HepG2 (cell line): Measurements from ENCODE around the gene SLC28A3. TPM values are rescaled to one million over a fixed set of nuclear protein-coding genes. Genes with fewer than 3 reads are reported as not detected.

ENCODE experiments used
- CCAR2 ChIP-seq: fragments of 200-400 bp; formaldehyde crosslinking; optimal IDR thresholded peaks from 2 replicates; pipeline ENCODE3; 2018; ENCODE audit warnings: low read depth, mild to moderate bottlenecking, low read length, moderate library complexity
- GRHL1 ChIP-seq: sonication (generic); formaldehyde crosslinking; conservative IDR thresholded peaks from 2 replicates; pipeline ENCODE4 v1.8.0; 2022; ENCODE audit warnings: missing genetic modification reagents
- HNRNPH1 ChIP-seq: fragments of 200-400 bp; formaldehyde crosslinking; optimal IDR thresholded peaks from 2 replicates; pipeline ENCODE3; 2017; ENCODE audit warnings: mild to moderate bottlenecking, low read depth, low read length
- MTF2 ChIP-seq: sonication (generic); formaldehyde crosslinking; IDR thresholded peaks from 2 replicates; pipeline ENCODE4 v1.5.0; 2020; ENCODE audit warnings: missing genetic modification reagents, borderline replicate concordance
- ZNF563 ChIP-seq: sonication (generic); formaldehyde crosslinking; IDR thresholded peaks from 2 replicates; pipeline ENCODE4 v1.8.0; 2022; ENCODE audit warnings: mild to moderate bottlenecking, moderate library complexity, missing genetic modification reagents
- ZNF609 ChIP-seq: sonication (generic); formaldehyde crosslinking; IDR thresholded peaks from 2 replicates; pipeline ENCODE4 v1.4.0; 2020; ENCODE audit warnings: mild to moderate bottlenecking, missing genetic modification reagents, borderline replicate concordance
- polyA plus RNA-seq, 8 experiments: library from polyadenylated mRNA; depleted of rRNA in 3 of 8; stranded (reverse) in 7 of 8; unstranded in 1 of 8; fragments of >200 nt; fragmentation: Illumina TruSeq in 4 of 8; extraction: Trizol in 4 of 8; gene quantifications; 2 replicates each; pipeline versions ENCODE4 v1.2.1 to v1.2.3, GENCODE V29; 2011 to 2016; ENCODE audit warnings: low read depth in 4 of 8, missing spikeins in 1 of 8, mixed read lengths in 1 of 8; ENCODE audit not compliant: insufficient read depth in 1 of 8
- total RNA-seq, 5 experiments: library from RNA; depleted of rRNA; stranded (reverse); fragments of >200 nt; fragmentation: Illumina TruSeq; extraction: Trizol; gene quantifications; 2 replicates each; pipeline ENCODE4 v1.2.3, GENCODE V29; 2016; ENCODE audit warnings: low read depth in 1 of 5
- TF ChIP-seq, protein P1 (sequence below), 2 experiments: IDR thresholded peaks; 2 replicates each; pipeline ENCODE4 v1.6.1; 2011 to 2012; ENCODE audit warnings: low read length in 2 of 2, borderline replicate concordance in 1 of 2, low read depth in 1 of 2, mild to moderate bottlenecking in 1 of 2, moderate library complexity in 1 of 2

SLC28A3 gene
- total and polyA plus RNA-seq, 2 of the 13 experiments (the other 11 are each of a cell fraction or from before 2014, with no cell fraction given) = not detected

DNA sequence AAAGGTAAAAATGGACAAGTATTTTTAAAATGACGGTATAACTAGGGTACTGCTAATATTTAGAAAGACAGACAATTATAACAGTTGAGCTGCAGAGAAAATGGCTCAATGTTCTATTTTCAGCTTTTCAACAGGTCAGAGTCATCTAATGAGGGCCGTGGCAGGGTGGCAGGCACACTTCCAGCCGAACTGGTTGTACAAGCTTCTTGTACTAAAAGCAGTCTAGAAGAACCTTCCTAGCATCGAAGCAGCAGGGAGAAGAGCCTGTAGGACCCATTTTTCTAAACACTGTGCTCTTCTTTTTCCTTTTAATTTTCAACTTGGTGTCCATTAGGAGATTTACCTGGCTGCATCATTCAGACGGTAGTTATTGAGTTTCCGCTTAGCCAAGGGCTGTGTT, 85.6 kb downstream of the SLC28A3 start (continued):
- TF ChIP-seq, protein P1, sequence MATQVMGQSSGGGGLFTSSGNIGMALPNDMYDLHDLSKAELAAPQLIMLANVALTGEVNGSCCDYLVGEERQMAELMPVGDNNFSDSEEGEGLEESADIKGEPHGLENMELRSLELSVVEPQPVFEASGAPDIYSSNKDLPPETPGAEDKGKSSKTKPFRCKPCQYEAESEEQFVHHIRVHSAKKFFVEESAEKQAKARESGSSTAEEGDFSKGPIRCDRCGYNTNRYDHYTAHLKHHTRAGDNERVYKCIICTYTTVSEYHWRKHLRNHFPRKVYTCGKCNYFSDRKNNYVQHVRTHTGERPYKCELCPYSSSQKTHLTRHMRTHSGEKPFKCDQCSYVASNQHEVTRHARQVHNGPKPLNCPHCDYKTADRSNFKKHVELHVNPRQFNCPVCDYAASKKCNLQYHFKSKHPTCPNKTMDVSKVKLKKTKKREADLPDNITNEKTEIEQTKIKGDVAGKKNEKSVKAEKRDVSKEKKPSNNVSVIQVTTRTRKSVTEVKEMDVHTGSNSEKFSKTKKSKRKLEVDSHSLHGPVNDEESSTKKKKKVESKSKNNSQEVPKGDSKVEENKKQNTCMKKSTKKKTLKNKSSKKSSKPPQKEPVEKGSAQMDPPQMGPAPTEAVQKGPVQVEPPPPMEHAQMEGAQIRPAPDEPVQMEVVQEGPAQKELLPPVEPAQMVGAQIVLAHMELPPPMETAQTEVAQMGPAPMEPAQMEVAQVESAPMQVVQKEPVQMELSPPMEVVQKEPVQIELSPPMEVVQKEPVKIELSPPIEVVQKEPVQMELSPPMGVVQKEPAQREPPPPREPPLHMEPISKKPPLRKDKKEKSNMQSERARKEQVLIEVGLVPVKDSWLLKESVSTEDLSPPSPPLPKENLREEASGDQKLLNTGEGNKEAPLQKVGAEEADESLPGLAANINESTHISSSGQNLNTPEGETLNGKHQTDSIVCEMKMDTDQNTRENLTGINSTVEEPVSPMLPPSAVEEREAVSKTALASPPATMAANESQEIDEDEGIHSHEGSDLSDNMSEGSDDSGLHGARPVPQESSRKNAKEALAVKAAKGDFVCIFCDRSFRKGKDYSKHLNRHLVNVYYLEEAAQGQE (IDR thresholded peaks at IDR 0.05; ENCODE audit: borderline replicate concordance in 1 of 2, low read depth in 1 of 2, low read length in 2 of 2) = no peak
- TF ChIP-seq MTF2 (CRISPR knock-in tag) (no peak), GRHL1 (CRISPR knock-in tag) (no peak), HNRNPH1 (no peak), ZNF563 (CRISPR knock-in tag) (no peak), ZNF609 (CRISPR knock-in tag) (no peak), CCAR2 (no peak)
- TF ChIP-seq, all 625 proteins: peak for 0
